WI38 (cell line): Measurements from ENCODE around the gene CYYR1.

Source experiments
- H3K4me3 ChIP-seq: 2 replicates; pipeline ENCODE4 v1.5.1; 2011; ENCODE audit warnings: low read depth, mild to moderate bottlenecking, control low read depth, low read length
- CTCF ChIP-seq: IDR thresholded peaks from 2 replicates; pipeline ENCODE4 v1.5.1; 2012; ENCODE audit warnings: low read depth, mild to moderate bottlenecking, control low read depth, low read length

CYYR1 gene

GRCh38 chr21:26444646-26445045 is 128.4 kb downstream of the CYYR1 start:
- TF ChIP-seq CTCF: no peak
- no peak overlapping the region for H3K4me3 ChIP-seq

- no peak for TF ChIP-seq CTCF
These were observed 129.2 kb downstream of the CYYR1 start for GRCh38 chr21:26443867-26444266.

GRCh38 chr21:26443291-26443690 is 129.8 kb downstream of the CYYR1 start:
- H3K4me3 ChIP-seq: no peak overlapping the region
- TF ChIP-seq CTCF: no peak

More at GRCh38 chr21:26443867-26444266, 129.2 kb downstream of the CYYR1 start:
- H3K4me3 ChIP-seq: no peak overlapping the region

GRCh38 chr21:26441149-26441548 is 131.9 kb downstream of the CYYR1 start:
- H3K4me3 ChIP-seq: no peak overlapping the region
- no peak for TF ChIP-seq CTCF

GRCh38 chr21:26438976-26439375 is 134.1 kb downstream of the CYYR1 start:
- no peak for TF ChIP-seq CTCF
- no peak overlapping the region for H3K4me3 ChIP-seq

- no peak for TF ChIP-seq CTCF
- H3K4me3 ChIP-seq: no peak overlapping the region
These were observed 135.6 kb downstream of the CYYR1 start for GRCh38 chr21:26437326-26438009.

GRCh38 chr21:26433386-26433785 is 139.7 kb downstream of the CYYR1 start:
- H3K4me3 ChIP-seq: no peak overlapping the region
- TF ChIP-seq CTCF: no peak
